ENCODE measurements around the gene BCL6B.

BCL6B gene

GRCh38 chr17:7023576-7024401 is 939 bp downstream of the BCL6B start:
- peak; percentile 45 for DNase-seq (ENCODE audit: low read depth)
- peak overlapping the region; percentile 21 for H3K4me3 ChIP-seq (ENCODE audit: low read depth, low read length)

DNA sequence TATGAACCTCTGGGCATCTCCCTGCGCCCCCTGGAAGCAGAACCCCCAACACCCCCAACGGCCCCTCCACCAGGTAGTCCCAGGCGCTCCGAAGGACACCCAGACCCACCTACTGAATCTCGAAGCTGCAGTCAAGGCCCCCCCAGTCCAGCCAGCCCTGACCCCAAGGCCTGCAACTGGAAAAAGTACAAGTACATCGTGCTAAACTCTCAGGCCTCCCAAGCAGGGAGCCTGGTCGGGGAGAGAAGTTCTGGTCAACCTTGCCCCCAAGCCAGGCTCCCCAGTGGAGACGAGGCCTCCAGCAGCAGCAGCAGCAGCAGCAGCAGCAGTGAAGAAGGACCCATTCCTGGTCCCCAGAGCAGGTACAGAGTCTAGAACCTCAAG is 1.5 kb downstream of the BCL6B start:
- DNase-seq (ENCODE audit: low read depth): no peak
- no peak overlapping the region for H3K4me3 ChIP-seq (ENCODE audit: low read depth, low read length)

DNA sequence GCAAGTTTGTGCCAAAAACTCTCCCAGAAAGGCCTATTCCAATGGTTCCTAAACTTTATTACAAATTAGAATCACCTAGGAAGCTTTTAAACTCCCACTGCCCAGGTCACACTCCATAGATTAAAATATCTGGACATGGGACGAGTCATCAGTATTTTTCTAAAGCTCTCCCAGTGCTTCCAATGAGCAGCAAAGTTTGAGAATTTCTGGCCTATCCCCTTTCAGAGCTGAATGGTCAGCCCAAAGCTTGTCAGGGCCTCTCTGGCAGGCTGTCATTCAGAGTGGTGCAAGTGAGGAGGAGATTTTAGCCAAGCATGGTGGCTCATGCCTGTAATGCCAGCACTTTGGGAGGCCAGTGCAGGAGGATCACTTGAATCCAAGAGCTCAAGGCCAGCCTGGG is 2.4 kb downstream of the BCL6B start:
- DNase-seq (ENCODE audit: low read depth): no peak
- H3K4me3 ChIP-seq (ENCODE audit: low read depth, low read length): no peak overlapping the region

- DNase-seq (ENCODE audit: low read depth): no peak
- H3K4me3 ChIP-seq (ENCODE audit: low read depth, low read length): no peak overlapping the region
Measured at GRCh38 chr17:7026471-7027115, 3.7 kb downstream of the BCL6B start.

GRCh38 chr17:7027335-7027734 is 4.5 kb downstream of the BCL6B start:
- DNase-seq (ENCODE audit: low read depth): no peak

GRCh38 chr17:7029096-7029495 is 6.2 kb downstream of the BCL6B start:
- DNase-seq (ENCODE audit: low read depth): no peak

More at GRCh38 chr17:7027335-7027734, 4.5 kb downstream of the BCL6B start:
- H3K4me3 ChIP-seq (ENCODE audit: low read depth, low read length): no peak overlapping the region

DNA sequence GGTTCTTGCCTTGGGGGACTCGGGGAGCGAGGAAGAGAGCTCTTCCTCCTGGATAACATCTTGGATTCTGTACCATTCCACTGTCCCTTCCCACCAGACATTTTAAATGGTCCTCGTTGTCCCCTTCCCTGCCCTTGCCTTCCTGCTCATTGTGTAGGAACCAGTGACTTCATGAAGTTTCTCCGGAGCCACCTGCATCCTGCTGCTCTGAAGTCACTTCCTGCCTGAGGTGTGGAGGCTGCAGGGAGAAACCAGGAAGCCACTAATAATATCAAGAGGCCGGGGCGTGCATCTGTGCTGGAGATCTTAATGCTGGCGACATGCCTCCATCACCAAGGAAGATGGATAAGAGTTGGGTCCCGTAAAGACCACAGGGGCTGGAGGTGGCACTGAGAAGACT is 6.8 kb downstream of the BCL6B start:
- no peak for DNase-seq (ENCODE audit: low read depth)
- H3K4me3 ChIP-seq (ENCODE audit: low read depth, low read length): no peak overlapping the region

More at GRCh38 chr17:7029096-7029495, 6.2 kb downstream of the BCL6B start:
- no peak overlapping the region for H3K4me3 ChIP-seq (ENCODE audit: low read depth, low read length)

DNA sequence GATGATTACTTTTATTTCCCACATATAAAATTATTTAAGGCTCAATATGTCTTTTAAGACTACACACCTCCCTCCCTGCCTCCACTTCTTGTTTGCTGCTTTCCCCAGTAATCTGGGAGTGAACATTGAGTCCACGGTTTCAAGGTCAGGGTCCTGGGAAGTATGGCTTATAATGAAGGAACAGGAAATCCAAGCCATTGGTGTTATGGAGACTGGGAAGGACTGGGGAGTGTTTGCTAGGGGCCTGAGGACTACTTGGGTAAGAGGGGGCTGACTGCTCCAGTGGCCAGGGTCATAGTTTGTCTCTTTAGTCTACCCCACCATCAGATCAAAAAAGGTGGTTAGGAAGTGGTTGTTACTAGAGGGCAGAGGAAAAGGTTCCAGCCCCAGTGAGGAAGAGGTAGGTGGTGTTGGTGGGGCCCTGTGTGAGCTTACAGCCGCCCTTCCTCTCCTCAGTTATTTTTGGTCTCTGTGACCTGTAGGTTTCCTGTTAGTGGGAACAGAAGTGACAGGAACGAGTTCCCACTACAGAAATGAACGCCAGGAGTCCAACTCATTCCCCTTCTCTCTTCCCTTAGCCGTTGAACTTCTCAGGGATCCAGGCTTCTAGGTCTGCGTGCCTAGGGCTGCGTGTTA is 12.2 kb downstream of the BCL6B start:
- DNase-seq (ENCODE audit: low read depth): no peak

DNA sequence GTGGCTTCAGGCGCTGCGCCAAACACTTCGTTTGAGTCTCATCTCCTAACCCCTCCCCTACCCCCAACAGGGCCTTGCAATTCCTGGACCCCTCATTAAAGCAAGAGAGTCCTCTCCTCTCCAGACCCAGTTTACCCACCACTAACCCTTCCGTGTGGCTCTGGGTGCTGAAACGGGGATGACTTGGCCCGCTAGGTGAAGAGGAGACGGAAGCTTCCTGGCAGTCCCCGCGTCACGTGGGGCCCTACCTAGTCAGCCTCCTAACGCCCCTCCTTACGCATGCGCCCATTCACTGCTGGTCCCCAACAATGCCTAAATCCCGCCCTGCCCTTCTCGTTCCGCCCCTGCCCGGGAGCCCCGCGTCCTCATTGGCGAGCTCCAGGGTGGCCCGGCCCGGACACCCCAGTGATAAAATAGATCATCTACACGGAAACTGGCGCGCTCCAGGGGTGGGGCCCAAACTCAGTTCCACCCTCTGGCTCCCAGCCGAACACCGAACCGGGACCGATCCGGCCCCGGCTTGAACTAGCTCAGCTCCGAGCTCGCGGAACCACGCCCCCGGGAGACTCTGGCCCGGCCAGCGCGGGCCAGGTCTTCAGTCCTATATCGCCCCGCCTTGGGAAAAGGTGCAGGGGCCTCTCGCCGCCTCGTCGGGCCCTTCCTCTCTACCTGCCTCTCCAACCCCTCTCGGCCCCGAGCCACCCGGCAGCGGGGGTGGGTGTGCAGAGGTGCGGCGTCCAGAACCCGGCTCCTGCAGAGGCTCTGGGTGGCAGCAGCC is 12.9 kb downstream of the BCL6B start, which contains the start of gene SLC16A13:
Gene SLC16A13, plus strand, starts transcription at position 425 of the 778 bp plus-strand sequence. CDS start 368 bp downstream, outside the sequence.
- H3K4me3 ChIP-seq (ENCODE audit: low read depth, low read length): peak within 1 kb of the TSS; percentile 76
- DNase-seq (ENCODE audit: low read depth): peak; percentile 80

More for the DNA sequence above, 12.2 kb downstream of the BCL6B start:
- H3K4me3 ChIP-seq (ENCODE audit: low read depth, low read length): peak overlapping the region; percentile 76

DNA sequence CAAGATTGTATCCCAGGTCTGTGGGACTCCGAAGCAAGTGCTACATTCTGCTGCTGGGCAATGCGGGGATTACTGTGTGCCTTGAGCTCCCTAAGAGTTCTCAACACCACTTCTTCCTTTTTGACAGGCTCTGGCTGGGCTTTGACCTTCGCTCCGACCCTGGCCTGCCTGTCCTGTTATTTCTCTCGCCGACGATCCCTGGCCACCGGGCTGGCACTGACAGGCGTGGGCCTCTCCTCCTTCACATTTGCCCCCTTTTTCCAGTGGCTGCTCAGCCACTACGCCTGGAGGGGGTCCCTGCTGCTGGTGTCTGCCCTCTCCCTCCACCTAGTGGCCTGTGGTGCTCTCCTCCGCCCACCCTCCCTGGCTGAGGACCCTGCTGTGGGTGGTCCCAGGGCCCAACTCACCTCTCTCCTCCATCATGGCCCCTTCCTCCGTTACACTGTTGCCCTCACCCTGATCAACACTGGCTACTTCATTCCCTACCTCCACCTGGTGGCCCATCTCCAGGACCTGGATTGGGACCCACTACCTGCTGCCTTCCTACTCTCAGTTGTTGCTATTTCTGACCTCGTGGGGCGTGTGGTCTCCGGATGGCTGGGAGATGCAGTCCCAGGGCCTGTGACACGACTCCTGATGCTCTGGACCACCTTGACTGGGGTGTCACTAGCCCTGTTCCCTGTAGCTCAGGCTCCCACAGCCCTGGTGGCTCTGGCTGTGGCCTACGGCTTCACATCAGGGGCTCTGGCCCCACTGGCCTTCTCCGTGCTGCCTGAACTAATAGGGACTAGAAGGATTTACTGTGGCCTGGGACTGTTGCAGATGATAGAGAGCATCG is 15.4 kb downstream of the BCL6B start:
- no peak overlapping the region for H3K4me3 ChIP-seq (ENCODE audit: low read depth, low read length)
- no peak for DNase-seq (ENCODE audit: low read depth)

DNA sequence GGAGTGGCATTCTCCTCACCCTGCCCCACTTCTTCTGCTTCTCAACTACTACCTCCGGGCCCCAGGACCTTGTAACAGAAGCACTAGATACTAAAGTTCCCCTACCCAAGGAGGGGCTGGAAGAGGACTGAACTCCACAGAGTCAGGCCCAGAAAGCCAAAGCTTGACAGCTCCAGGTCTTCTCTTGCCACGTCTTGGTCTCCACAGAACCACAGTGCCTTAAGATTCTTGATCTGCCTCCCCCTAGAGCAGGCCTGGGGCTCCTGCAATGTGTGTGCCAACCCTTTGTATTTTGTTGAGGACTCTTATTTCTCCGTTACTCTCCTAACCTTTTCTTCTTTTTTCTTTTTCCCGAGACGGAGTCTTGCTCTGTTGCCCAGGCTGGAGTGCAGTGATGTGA is 17.0 kb downstream of the BCL6B start:
- no peak for DNase-seq (ENCODE audit: low read depth)

DNA sequence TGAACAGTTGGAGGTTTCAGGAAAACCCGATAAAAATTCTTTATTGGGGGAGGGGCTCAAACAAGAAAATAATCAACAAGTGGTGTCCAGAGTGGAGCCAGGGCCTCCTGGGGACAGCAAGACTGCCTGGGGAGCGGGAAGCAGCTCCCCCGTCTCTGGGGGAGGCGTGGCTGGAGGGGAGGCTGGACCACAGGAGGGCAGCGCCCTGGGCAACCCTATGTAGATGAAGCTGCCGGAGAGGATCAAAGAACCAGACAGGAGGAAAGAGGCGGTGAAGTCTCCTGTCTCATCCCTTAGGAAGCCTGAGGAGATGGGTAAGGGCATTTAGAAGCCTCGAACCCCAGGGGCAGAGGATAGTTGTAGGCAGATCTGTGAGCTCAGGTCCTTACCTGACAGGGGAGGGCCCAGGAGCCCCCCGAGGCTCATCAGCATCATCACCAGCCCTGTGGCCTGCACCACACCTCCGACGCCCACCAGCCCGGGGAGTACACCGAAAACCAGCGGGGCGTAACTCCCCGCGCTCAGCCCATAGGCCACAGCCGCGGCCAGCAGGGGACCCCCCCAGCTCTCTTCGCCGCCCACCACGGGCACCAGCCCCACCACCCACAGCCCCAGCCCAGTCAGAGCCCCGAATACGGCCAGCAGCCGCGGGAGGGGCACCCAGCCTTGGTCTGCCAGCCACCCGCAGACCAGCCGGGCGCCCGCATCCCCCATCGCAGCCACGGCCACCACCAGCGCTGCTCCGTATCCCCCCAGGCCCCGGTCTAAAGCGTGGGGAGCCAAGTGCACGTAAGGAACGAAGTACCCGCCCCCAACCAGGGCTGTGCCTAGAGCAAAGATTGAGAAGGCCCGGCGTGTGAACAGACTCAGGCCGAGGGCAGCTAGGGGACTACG is 19.0 kb downstream of the BCL6B start:
- H3K4me3 ChIP-seq (ENCODE audit: low read depth, low read length): peak overlapping the region; percentile 15
- DNase-seq (ENCODE audit: low read depth): no peak

More for the DNA sequence above, 17.0 kb downstream of the BCL6B start:
- no peak overlapping the region for H3K4me3 ChIP-seq (ENCODE audit: low read depth, low read length)

GRCh38 chr17:7042501-7043181 is 19.8 kb downstream of the BCL6B start:
- peak overlapping the region; percentile 40 for H3K4me3 ChIP-seq (ENCODE audit: low read depth, low read length)
- no peak for DNase-seq (ENCODE audit: low read depth)

DNA sequence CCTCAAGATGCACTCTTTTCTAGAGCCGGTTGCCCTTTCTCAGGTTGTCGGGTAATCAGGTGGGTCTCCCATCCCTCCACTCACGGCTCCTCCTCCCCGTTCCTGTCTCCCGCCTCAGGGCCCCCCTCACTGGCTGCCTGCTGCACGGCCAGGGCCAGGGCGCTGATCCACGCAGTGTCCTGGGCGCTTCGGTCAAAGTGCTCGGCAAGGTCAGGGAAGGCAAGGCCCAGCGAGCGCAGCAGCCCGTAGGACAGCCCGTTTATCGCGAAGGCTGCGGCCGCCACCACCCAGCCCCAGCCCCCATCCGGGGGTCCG is 20.3 kb downstream of the BCL6B start:
- H3K4me3 ChIP-seq (ENCODE audit: low read depth, low read length): peak overlapping the region; percentile 40
- no peak for DNase-seq (ENCODE audit: low read depth)

GRCh38 chr17:7043497-7044198 is 20.8 kb downstream of the BCL6B start, which contains the start of gene SLC16A11:
Gene SLC16A11, minus strand, starts transcription at chr17:7044092. Its CDS starts 579 bp downstream, at chr17:7043513.
- no peak for DNase-seq (ENCODE audit: low read depth)
- H3K4me3 ChIP-seq (ENCODE audit: low read depth, low read length): peak within 1 kb of the TSS; percentile 40

DNA sequence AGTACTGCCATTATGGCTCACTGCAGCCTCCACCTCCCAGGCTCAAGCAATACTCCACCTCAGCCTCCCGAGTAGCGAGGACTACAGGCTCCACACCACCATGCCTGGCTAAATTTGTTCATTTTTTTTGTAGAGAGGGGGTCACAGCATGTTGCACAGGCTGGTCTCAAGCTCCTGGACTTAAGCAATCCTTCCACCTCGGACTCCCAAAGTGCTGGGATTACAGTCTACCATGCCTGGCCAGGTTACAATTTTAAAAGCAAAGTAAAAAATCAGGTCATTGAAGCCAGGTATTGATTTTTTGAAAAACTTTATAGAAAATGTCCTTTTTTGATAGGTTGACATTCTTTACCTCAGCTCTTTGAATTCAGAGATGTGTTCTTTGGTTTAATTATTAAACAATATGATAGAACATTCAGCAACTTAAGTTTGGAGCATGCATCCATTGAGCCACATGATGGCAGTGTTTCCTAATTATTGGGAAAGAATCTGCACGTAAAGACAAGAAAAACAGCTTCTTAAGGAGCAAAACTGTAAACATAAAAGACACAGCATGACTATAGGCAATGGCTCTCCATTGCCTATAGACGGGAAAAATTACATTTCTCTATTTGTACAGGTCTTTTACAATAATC is 22.8 kb downstream of the BCL6B start:
- DNase-seq (ENCODE audit: low read depth): peak; percentile 47

More for the DNA sequence above, 22.8 kb downstream of the BCL6B start:
- no peak overlapping the region for H3K4me3 ChIP-seq (ENCODE audit: low read depth, low read length)

Measured in skeletal muscle cell (primary cell).